Choroid plexus epithelial cell (primary cell): ENCODE data around the gene CBX8.
"Not testable (repeated sequence)": the region's sequence is repeated elsewhere in the genome, so short reads cannot be mapped to it uniquely, and the experiment has no call there.

Experiments
- DNase-seq: peaks from one replicate; pipeline ENCODE4 v3.0.0-alpha.2; 2010; ENCODE audit warnings: low read depth
- H3K4me3 ChIP-seq: 2 replicates; pipeline ENCODE4 v1.5.1; 2011; ENCODE audit warnings: low read depth, mild to moderate bottlenecking, control low read depth, low read length, moderate library complexity
- CTCF ChIP-seq: conservative IDR thresholded peaks from 2 replicates; pipeline ENCODE4 v1.5.1; 2011; ENCODE audit warnings: low read depth, mild to moderate bottlenecking, control low read depth, inconsistent platforms, low read length, moderate library complexity

The CBX8 gene

GRCh38 chr17:79778504-79779083 lies 18.3 kb downstream of the CBX8 start:
- H3K4me3 ChIP-seq: peak overlapping the region; percentile 65
- TF ChIP-seq CTCF: no peak
- no peak for DNase-seq

- TF ChIP-seq CTCF: no peak
- DNase-seq: peak; percentile 45
- H3K4me3 ChIP-seq: peak within 1 kb of the TSS; percentile 65
These were observed 18.9 kb downstream of the CBX8 start, which contains the start of gene CBX2 for GRCh38 chr17:79777894-79778503. TSS of gene CBX2 (plus strand) at chr17:79778148. CDS start at chr17:79778236, 88 bp downstream.

GRCh38 chr17:79777120-79777893 lies 19.6 kb downstream of the CBX8 start:
- peak; percentile 18 for TF ChIP-seq CTCF
- DNase-seq: peak; percentile 33
- peak overlapping the region; percentile 54 for H3K4me3 ChIP-seq

- no peak for TF ChIP-seq CTCF
- H3K4me3 ChIP-seq: no peak overlapping the region
- no peak for DNase-seq
These were observed 20.3 kb downstream of the CBX8 start for GRCh38 chr17:79776376-79777119.

- no peak for TF ChIP-seq CTCF
- no peak overlapping the region for H3K4me3 ChIP-seq
- DNase-seq: no peak
These were observed 21.2 kb downstream of the CBX8 start for GRCh38 chr17:79775632-79776031.

- TF ChIP-seq CTCF: no peak
- no peak overlapping the region for H3K4me3 ChIP-seq
- DNase-seq: no peak
These were observed 22.3 kb downstream of the CBX8 start for GRCh38 chr17:79774561-79774975.

GRCh38 chr17:79772726-79773125 lies 24.2 kb downstream of the CBX8 start:
- H3K4me3 ChIP-seq, DNase-seq: not testable (repeated sequence)
